AG09319 (cell line): ENCODE results near the gene TRDMT1.
A peak's percentile ranks its signal among the peaks of the same experiment; 100 is the strongest.

Experiments used
- DNase-seq: peaks from one replicate; pipeline ENCODE4 v3.0.0-alpha.2; 2010; ENCODE audit warnings: low read depth; ENCODE audit errors: extremely low read depth
- CTCF ChIP-seq: IDR thresholded peaks from 2 replicates; pipeline ENCODE4 v1.5.1; 2011; ENCODE audit warnings: low read depth, mild to moderate bottlenecking, inconsistent platforms, low read length, moderate library complexity

TRDMT1 gene

DNA sequence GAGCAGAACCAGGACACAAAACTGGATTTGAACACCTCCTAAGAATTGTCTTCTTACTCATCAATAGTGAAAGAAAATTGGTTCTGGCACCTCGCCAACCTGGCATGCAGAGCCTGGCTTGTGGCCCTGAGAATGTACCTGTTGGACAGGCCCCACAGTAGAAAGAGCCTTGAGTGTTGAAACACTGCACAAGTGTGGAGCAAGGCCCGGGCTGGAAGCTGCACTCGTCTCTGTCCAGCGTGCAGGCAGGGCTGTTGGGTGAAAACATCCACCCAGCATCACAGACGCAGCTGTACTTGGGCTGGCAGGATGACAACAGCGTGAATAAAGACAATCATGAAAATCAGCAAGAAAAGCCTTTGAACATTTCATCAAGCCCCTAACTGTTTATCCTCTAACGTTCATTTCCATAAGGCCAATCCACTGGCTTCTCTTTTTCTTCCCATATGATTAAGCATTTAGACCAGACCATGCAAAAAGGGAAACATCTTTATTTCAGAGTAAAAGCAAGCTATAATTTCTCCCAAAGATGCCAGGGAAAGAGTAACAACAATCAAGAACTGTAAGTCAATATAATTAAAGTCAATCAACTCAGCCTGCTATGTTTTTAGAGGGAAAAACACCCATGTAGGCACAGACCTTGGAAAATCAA is 87.5 kb downstream of the TRDMT1 start:
- TF ChIP-seq CTCF, result no peak
- DNase-seq, result peak; percentile 60

- no peak for DNase-seq
- TF ChIP-seq CTCF, result no peak
Observed at GRCh38 chr10:17113346-17113745, 88.1 kb downstream of the TRDMT1 start.

DNA sequence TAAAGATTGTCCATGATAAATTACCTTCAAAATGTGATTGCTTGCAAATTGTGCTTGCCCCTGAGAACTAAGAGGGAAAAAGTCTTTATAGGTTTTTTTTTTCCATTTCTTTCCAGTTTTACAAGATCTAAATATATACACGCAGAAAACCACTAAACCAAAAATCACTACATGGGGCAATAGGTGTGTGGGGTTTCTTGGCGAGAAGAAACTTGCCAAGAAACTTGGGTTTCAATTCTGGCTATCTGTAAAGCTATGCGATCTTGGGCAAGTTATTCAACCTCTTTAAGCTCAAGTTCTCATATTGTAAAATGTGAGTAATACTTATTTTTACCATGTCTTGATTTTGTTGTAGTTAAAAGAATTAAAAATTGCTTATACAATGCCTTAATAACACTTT is 88.9 kb downstream of the TRDMT1 start:
- no peak for TF ChIP-seq CTCF
- DNase-seq, result no peak

GRCh38 chr10:17109475-17110207 is 91.8 kb downstream of the TRDMT1 start:
- peak; percentile 16 for DNase-seq
- TF ChIP-seq CTCF, result no peak

GRCh38 chr10:17109046-17109445 is 92.4 kb downstream of the TRDMT1 start:
- no peak for TF ChIP-seq CTCF
- no peak for DNase-seq

DNA sequence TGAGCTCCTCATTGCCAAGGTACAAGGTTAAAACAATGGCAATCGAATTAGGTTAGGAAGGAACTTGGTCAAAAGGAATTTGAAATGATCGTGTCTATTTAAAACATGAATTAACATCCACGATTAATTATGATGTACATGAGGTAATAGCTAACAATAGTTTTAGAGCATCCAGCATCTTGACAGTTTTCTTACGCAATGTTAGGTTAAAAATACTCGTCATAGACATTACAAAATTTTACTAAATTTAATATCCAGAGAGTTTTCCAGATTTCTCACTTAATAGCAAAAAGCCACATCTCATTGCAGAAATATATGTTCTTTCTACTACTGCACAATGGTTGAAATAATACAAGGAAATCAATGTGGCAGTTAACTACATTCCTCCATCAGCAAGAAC is 94.5 kb downstream of the TRDMT1 start:
- DNase-seq, result no peak
- TF ChIP-seq CTCF, result no peak

DNA sequence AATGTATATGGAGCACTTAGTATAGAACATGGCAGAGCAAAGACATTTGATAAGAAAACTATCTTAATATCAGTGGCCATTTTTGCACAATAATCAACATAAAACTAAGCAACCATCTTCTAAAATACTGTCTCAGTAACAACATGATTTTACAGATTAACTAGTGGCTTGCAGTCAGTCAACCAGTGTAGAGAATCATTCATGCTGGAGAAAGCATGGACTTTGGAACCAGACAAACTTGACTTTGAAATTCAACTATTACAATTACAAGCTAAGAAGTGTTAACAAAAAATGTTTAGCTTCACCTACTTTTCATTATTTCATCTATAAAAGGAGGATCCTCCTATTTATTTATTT is 99.6 kb downstream of the TRDMT1 start:
- no peak for DNase-seq
- TF ChIP-seq CTCF, result no peak
